NCI-H82 treated with DMSO at 0.1 percent for 48 hours (cell line): ENCODE results near the gene ARHGAP28.

Experiments
- DNase-seq: peaks from one replicate; lab custom pipeline; 2025; ENCODE audit not compliant: unreplicated experiment; lab: John Stamatoyannopoulos, UW

The ARHGAP28 gene

GRCh38 chr18:6729247-6730091 is at the start of gene ARHGAP28:
Gene ARHGAP28 (plus strand): TSS chr18:6729716. CDS start chr18:6729822, 106 bp downstream.
- peak; percentile 86 for DNase-seq

DNA sequence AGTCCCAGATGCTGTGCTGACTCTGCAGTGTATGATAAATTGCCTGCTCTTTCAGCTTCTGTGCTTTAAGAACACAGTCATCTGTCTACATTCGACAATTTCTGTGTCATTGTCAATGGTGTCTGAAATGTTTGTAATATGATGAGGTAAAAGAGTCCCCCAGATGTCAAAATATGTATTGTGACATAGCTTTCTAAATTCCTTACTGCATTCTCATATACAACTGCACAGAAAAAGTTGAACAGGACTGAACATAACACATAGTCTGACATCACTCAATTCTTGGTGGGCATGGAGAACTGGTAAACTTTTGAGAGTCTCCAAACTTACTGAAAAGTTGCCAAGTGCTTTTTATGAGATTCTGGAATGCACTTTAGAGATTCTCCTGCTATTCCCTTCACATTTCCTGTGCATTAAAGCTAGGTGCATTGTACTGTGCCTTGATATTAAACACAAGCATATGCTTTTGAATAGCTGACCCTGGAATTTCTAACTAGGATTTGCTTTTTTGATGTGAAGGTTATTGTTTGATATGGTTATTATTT is 48.1 kb upstream of the ARHGAP28 start:
- DNase-seq, result no peak

GRCh38 chr18:6682437-6683111 is 46.9 kb upstream of the ARHGAP28 start:
- no peak for DNase-seq

DNA sequence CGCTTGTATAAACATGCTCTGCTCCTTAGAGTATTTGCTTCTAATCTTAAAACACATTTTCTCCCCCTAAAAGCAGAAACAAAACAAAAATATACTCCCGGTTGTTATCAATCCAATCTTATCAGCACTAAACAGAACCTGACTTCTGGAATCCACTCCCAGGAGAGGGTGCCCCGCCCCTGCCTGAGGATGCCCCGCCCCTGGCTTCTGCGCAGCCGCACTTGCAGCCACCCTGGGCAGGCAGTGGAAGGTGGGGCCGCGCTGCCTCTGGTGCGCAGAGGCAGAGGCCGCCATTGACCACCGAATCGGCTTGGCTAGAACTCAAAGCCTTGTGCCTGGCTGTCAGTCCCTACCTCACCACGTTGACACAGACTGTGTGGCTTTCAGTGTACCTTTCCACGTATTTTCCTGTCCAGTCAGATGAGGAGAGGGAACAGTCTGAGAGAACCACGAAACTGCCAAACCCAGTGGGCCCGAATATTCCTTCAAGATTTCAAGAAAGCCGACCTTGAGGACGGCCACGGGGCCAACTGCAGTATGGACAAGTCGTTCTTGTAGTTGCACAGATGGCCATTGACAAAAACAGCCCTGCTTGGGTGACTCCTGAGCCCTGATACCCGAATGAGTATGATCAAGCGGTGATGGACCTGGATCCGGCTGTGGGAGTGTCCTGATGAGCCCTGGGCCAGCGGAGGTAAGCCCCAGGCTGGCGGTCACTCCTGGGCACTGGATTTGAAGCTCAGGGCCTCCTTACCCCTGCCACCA is 46.2 kb upstream of the ARHGAP28 start:
- no peak for DNase-seq

- DNase-seq, result no peak
These were observed 41.8 kb upstream of the ARHGAP28 start for GRCh38 chr18:6687676-6688075.

- no peak for DNase-seq
These were observed 20.6 kb upstream of the ARHGAP28 start for GRCh38 chr18:6708890-6709289.

- DNase-seq, result no peak
These were observed 18.0 kb upstream of the ARHGAP28 start for GRCh38 chr18:6711467-6711866.

DNA sequence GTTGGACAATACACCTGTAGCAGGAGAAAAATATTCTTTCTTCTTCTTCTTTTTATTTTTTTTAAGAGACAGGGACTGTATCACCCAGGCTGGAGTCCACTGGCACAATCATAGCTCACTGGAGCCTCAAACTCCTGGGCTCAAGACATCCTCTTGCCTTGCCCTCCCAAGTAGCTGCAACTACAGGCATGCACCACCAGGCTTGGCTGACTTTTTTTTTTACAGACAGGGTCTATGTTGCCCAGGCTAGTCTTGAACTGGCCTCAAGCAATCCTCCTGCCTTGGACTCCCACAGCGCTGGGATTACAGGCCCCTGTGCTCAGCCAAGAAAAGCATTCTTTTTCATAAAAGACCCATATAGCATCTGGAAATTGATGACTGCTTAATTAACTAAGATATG is 17.1 kb upstream of the ARHGAP28 start:
- DNase-seq, result no peak

GRCh38 chr18:6714010-6714409 is 15.5 kb upstream of the ARHGAP28 start:
- no peak for DNase-seq

- no peak for DNase-seq
These were observed 11.2 kb upstream of the ARHGAP28 start for GRCh38 chr18:6718267-6718666.

DNA sequence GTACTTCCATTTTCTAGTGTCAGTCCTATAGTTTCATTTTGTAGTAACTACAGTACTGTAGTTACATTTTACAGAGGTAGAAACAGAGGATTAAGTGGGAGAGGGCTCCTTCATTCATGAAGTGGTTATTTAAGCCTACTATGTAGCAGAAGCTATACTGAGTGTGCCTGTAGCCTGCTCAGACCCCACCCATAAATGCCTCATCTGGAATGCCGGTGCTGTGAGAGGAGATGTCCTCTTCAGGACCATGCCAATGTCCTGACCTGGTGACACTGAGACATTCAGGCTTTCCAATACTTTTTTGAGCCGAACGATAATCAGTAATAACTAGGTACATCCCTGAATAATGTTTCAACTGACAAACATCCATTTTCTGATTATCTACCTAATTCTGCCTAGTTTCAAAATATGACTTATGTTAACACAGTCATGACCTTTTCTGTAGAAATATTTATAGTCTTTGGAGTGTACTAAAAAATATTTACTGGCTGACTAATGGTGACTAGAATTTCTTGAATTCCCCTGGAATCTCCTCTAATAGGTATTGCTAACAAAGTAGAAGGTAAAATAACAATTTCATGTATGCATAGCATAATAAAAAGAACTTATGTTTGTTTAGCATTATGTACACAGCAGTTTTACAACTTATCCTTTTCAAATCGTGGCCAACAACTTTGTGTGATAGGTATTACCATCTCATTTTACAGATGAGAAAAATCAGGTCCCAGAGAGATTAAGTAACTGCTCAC is 10.2 kb upstream of the ARHGAP28 start:
- DNase-seq, result no peak

- DNase-seq, result no peak
These were observed 9.4 kb upstream of the ARHGAP28 start for GRCh38 chr18:6719910-6720683.

- DNase-seq, result no peak
These were observed 7.8 kb upstream of the ARHGAP28 start for GRCh38 chr18:6721755-6722154.

GRCh38 chr18:6722690-6723089 is 6.8 kb upstream of the ARHGAP28 start:
- DNase-seq, result no peak

GRCh38 chr18:6724331-6724730 is 5.2 kb upstream of the ARHGAP28 start:
- DNase-seq, result no peak

GRCh38 chr18:6728331-6728730 is 1.2 kb upstream of the ARHGAP28 start:
- no peak for DNase-seq

DNA sequence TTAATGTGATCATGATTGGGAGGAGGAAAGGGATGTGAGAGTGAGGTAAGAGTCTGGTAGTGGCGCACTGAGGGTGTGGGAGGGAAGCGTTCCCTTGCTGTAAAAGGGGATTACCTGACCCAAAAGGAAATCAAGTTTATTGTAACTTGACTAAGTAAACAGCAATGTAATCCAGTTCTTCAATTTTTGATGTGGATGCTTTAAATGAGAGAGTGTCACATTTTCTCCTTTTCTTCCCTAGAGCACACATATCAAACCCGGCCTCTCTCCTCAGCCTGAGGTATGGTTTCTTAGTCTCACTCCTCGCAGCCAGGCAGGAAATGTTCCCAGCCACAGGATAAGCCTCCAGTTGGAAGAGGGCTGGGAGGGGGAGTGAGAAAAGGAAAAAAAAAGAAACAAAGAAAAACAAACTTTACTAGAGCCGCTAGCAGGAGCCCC is 688 bp upstream of the ARHGAP28 start:
- peak; percentile 13 for DNase-seq

- DNase-seq, result no peak
These were observed 1.1 kb downstream of the ARHGAP28 start for GRCh38 chr18:6730416-6731221.

GRCh38 chr18:6731222-6731596 is 1.7 kb downstream of the ARHGAP28 start:
- DNase-seq, result no peak
